HTERT RPE-1 (cell line): ENCODE data around the gene HOXA10.

Experiments used
- in situ Hi-C: fragments of 300-500 bp; cut with MboI; formaldehyde crosslinking; loops from 4 replicates; pipeline ENCODE4 v1.14.3; 2020; ENCODE audit warnings: low sequenced_read_pairs

The HOXA10 gene

DNA sequence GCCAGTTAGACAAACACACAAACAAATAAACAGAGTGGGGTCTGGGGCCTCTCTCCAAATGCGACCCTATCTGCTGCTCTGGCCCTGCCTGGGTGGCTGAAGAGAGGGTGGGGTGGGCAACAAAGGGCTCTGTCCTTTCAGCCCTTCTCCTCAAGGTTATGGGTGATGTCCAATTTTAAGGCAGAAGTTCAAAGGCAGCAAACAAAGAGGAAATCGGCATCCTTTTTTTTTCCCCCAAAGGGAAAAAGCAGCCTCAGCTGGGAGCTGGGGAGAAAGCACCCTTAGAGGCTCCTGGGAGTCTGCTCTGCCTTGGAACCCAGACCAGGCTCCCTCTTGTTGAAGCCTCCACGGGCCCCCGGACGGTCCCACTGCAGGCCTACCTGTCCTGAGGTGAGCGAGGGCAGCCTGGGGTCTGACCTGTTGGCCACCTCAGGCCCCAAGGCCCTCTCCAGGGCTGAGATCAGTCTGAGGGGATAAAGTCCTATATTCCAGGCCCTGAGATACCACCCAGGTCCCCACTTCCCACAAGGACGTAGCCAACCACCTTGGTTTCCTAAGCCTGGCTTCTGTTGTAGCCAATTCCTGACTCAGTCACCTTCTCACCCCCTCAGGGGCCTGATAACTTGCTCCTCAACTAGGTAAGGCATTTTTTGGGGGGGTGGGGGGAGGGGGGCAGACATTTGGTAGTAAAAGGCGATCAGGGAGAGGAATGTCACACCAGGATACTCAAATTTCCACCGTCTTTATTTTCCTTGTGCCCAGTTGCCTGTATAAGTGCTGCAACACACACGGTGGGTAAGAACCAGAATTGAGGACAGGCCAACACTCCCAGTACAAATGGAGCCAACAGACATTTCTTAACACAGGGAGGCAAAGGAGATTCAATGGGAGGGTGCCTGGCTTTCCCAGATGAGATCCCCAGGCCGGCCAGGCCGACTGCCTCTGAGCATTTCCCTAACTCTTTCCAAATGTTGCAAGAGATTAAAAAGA lies 6.6 kb upstream of the HOXA10 start:
- in situ Hi-C loops: no loop called here

- in situ Hi-C loops: no loop called here
Observed at GRCh38 chr7:27179503-27180430, 5.6 kb upstream of the HOXA10 start.

GRCh38 chr7:27179030-27179429 lies 4.9 kb upstream of the HOXA10 start:
- in situ Hi-C loops: no loop called here

GRCh38 chr7:27178366-27178765 lies 4.2 kb upstream of the HOXA10 start:
- in situ Hi-C loops: no loop called here

DNA sequence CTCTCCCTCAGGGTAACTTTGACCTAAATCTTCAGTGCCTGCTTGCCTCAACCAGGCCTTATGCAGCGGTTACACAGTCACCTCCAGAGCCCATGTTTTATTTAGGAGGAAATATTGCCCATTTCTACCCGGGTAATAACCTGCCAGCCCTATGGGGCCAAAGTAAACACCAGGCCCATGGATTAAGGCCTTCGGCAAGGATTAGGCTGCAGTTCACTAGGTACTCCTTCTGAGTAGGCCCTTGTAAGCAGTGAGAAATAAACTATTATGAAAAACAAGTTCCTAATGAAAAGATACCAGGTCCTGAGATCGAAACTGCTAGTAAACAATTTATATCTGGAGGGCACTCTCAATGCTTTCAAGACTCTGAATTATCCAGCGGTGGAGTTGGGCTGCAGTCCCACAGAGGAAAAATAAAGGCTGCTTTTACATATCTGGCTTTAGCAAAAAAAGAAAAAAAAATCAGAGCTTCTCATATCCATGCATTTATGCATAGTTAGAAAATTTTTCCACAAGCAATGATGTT lies 3.7 kb upstream of the HOXA10 start:
- in situ Hi-C loops: no loop called here

DNA sequence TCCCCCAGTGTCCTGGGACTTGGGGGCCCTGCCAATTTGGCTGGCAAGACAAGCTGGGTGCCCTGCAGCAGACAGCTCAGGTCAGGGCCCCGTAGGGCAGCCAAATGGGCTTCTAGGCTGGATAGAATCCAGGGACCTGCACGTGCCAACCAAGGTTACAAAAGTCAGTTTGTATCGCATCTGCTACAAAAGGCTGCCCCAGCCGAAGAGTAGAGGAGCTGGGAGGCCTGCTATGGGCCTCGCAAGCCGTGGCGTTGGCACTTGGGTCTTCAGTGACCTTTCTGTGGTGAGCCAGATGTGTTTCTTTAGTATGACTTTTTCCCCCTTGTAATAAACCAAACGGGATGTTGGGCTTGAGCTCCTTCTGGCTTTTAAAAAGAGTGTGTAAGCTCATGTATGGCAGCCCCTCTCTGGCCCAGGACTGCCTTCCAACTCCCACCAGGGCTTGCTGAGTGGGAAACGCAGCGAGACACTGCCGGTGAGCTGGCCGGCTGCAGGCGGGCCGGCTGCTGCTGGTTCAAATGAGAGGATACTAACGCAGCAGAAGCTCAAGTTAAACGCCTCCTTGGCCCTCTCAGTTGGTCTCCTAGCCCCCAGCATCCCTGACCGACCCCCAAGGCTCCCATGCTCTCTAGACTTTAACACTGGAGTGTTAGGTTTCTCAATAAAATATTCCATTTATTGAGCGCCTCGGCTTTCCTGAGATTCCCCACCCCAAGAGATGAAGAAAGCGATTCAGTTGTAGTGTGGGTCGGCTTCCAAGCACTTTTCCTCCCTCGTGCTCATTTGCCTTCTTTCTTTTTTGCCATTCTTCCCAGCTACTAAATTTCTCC lies 3.1 kb upstream of the HOXA10 start:
- in situ Hi-C loops: no loop called here

GRCh38 chr7:27176524-27176845 lies 2.4 kb upstream of the HOXA10 start:
- in situ Hi-C loops: no loop called here

GRCh38 chr7:27175626-27176523 lies 1.8 kb upstream of the HOXA10 start:
- in situ Hi-C loops: no loop called here

DNA sequence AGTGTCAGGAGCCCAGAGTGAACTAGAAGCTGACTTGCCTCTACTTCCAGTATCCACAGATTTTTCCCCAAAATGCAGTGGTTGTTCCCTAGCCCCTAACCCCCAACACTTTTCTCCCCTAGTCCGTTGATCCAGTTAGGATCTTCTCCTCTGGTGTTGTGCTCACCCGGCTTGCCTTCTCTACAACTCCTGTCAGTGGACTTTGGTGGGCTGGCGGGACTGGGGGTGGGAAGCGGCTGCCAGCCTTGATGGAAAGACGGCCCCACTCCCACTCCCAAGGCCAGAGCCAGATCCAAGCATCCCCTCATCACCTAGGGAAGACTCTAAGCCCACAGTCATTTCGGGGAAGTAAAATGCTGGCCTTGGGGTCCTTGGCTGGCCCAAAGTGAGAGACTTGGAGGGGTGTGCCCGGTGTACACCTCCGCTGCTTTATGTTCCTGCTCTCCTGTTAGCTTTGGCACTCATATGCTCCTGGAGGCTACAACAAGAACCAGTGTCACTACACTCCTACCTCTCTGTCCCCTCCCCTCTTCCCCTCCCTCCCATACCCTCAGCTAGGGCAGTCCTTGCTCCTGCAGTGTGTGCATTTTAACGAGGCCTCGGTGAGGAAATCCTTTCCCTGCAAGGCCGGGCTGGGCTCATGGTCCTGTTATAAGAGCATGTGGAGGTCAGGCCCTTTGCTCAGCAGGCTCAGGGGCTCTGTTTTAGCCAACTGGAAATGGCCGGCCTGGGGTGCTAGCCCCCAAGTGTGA lies 930 bp upstream of the HOXA10 start:
- in situ Hi-C loops: no loop called here

DNA sequence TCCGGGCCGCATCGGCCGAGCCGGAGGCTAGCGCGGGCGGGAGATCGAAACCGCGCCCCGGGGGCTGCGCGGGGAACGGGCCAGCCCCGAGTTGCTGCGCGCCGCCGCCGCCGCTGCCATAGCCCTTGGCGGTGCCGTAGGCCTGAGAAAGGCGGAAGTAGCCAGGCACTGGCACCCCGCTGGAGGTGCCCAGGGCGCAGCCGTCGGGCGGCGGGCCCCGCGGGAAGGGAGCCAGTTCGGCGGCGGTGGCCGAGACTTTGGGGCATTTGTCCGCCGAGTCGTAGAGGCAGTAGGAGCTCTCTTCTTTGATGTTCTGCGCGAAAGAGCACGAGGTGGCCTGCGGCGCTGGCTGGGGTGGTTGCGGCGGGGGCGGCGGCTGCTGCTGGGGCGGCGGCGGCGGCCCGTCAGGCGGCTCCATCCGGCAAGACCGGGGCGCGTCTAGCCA lies 587 bp downstream of the HOXA10 start:
- in situ Hi-C loops: no loop called here

- in situ Hi-C loops: no loop called here
Observed at GRCh38 chr7:27172823-27173510, 1.2 kb downstream of the HOXA10 start.

GRCh38 chr7:27172315-27172774 lies 1.8 kb downstream of the HOXA10 start:
- in situ Hi-C loops: no loop called here

- in situ Hi-C loops: no loop called here
Observed at GRCh38 chr7:27171637-27172314, 2.3 kb downstream of the HOXA10 start.

DNA sequence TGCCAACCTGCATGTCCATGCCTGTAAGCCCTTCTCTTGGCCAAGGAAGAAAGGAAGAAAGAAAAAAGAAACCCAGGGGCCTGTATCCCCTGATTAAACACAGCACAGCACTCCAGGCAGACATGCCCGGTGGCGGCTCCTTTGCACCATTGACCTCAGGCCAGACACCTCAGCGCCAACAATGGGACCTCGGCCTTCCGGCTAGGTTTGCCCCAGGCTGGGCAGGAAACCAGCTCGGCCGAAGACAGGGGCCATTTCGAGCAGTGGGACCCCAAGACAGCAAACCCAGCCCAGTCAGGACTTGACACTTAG lies 2.8 kb downstream of the HOXA10 start:
- in situ Hi-C loops: no loop called here

- in situ Hi-C loops: no loop called here
Observed at GRCh38 chr7:27170426-27171324, 3.4 kb downstream of the HOXA10 start.

GRCh38 chr7:27169658-27170425 lies 4.3 kb downstream of the HOXA10 start:
- in situ Hi-C loops: no loop called here
